AG04450 (cell line): ENCODE data around the gene CAPN11. TPM values are rescaled to one million over a fixed set of nuclear protein-coding genes. Genes with fewer than 3 reads are reported as not detected.

Experiments used
- CTCF ChIA-PET: fragments of 300-600, 350-600 bp; formaldehyde crosslinking; extraction: SDS; loops from one replicate; lab custom pipeline; 2022; ENCODE audit warnings: antibody characterized with exemption, inconsistent platforms; lab: Charles Lee
- POLR2A ChIA-PET: fragments of 350-600 bp; formaldehyde crosslinking; extraction: SDS; loops from one replicate; lab custom pipeline; 2021; ENCODE audit warnings: antibody characterized with exemption, inconsistent platforms; lab: Yijun Ruan, JAX
- DNase-seq: peaks from one replicate; pipeline ENCODE4 v3.0.0-alpha.2; 2011; ENCODE audit warnings: low read depth, low spot score
- H3K27ac ChIP-seq: one replicate; pipeline ENCODE4 v1.5.1; 2012; ENCODE audit warnings: low read depth, low read length, control low read depth
- H3K27me3 ChIP-seq: one replicate; pipeline ENCODE4 v1.6.0; 2012; ENCODE audit warnings: low read length; ENCODE audit not compliant: control insufficient read depth, insufficient read depth
- H3K4me3 ChIP-seq: 2 replicates; pipeline ENCODE4 v1.5.1; 2011; ENCODE audit warnings: mild to moderate bottlenecking, low read depth, low read length, control low read depth
- H3K9me3 ChIP-seq: 2 replicates; pipeline ENCODE4 v1.5.1; 2012; ENCODE audit warnings: low read length; ENCODE audit not compliant: control insufficient read depth, insufficient read depth
- CTCF ChIP-seq: IDR thresholded peaks from 2 replicates; pipeline ENCODE4 v1.5.1; 2011; ENCODE audit warnings: low read depth, low read length, control low read depth, inconsistent platforms
- polyA plus RNA-seq: library from polyadenylated mRNA; depleted of rRNA; stranded (reverse); fragments of >200 nt; gene quantifications from 2 replicates; pipeline ENCODE4 v1.2.3, GENCODE V29; 2011

CAPN11 gene
- polyA plus RNA-seq, 1 experiment = 0.04 TPM

GRCh38 chr6:44201638-44202303 lies 43.2 kb downstream of the CAPN11 start:
- ChIA-PET POLR2A (no interaction called here), CTCF (no interaction called here)
- Histone ChIP-seq H3K9me3 (no peaks in the 10 kb centered on the region), H3K27me3 (peaks cover 11% of the 10 kb centered on the region), H3K27ac (no peak overlapping the region), H3K4me3 (no peak overlapping the region)
- TF ChIP-seq CTCF = no peak
- DNase-seq = no peak

- DNase-seq = no peak
- Histone ChIP-seq H3K27me3 (peaks cover 11% of the 10 kb centered on the region), H3K4me3 (no peak overlapping the region), H3K9me3 (no peaks in the 10 kb centered on the region), H3K27ac (no peak overlapping the region)
- POLR2A ChIA-PET = no interaction called here
- TF ChIP-seq CTCF = no peak
- CTCF ChIA-PET = no interaction called here
These were observed 43.8 kb downstream of the CAPN11 start for GRCh38 chr6:44202332-44202971.

- ChIA-PET CTCF (interaction anchor here (0.5 to 1.3 kb wide), 2 partner anchors 18 to 135 kb away, joined by 3 to 5 read pairs; no protein-coding TSS in a partner anchor), POLR2A (no interaction called here)
These were observed 44.5 kb downstream of the CAPN11 start for GRCh38 chr6:44202972-44203750.

GRCh38 chr6:44203955-44204354 lies 45.3 kb downstream of the CAPN11 start:
- no peak for TF ChIP-seq CTCF
- H3K9me3 ChIP-seq = no peaks in the 10 kb centered on the region
- ChIA-PET CTCF (interaction anchor here (1.3 kb wide), 1 partner anchor 17 kb away, joined by 3 read pairs; no protein-coding TSS in a partner anchor), POLR2A (no interaction called here)
- DNase-seq = no peak
- no peak overlapping the region for H3K27ac ChIP-seq
- H3K4me3 ChIP-seq = no peak overlapping the region
- peaks cover 11% of the 10 kb centered on the region for H3K27me3 ChIP-seq

More at GRCh38 chr6:44202972-44203750, 44.5 kb downstream of the CAPN11 start:
- TF ChIP-seq CTCF = no peak
- DNase-seq = no peak
- peaks cover 11% of the 10 kb centered on the region for H3K27me3 ChIP-seq
- H3K27ac ChIP-seq = no peak overlapping the region
- no peaks in the 10 kb centered on the region for H3K9me3 ChIP-seq
- H3K4me3 ChIP-seq = no peak overlapping the region
